NCI-H748 treated with DMSO at 0.1 percent for 48 hours (cell line): ENCODE results near the gene CAP2.

ENCODE experiments used
- DNase-seq: peaks from one replicate; lab custom pipeline; 2025; lab: John Stamatoyannopoulos, UW

The CAP2 gene

GRCh38 chr6:17474289-17474688 lies 80.9 kb downstream of the CAP2 start:
- no peak for DNase-seq

- no peak for DNase-seq
Measured at GRCh38 chr6:17475606-17476244, 82.3 kb downstream of the CAP2 start.

GRCh38 chr6:17476511-17476910 lies 83.1 kb downstream of the CAP2 start:
- DNase-seq, result no peak

GRCh38 chr6:17477356-17477755 lies 84.0 kb downstream of the CAP2 start:
- no peak for DNase-seq

GRCh38 chr6:17478223-17478907 lies 85.0 kb downstream of the CAP2 start:
- DNase-seq, result no peak

GRCh38 chr6:17478946-17479345 lies 85.6 kb downstream of the CAP2 start:
- DNase-seq, result no peak

- no peak for DNase-seq
Measured at GRCh38 chr6:17480476-17480875, 87.1 kb downstream of the CAP2 start.

- no peak for DNase-seq
Measured at GRCh38 chr6:17482711-17483110, 89.3 kb downstream of the CAP2 start.

GRCh38 chr6:17483391-17484016 lies 90.1 kb downstream of the CAP2 start:
- no peak for DNase-seq

- peak; percentile 70 for DNase-seq
Measured at GRCh38 chr6:17484201-17484849, 90.9 kb downstream of the CAP2 start.

- no peak for DNase-seq
Measured at GRCh38 chr6:17485181-17485580, 91.8 kb downstream of the CAP2 start.

- no peak for DNase-seq
Measured at GRCh38 chr6:17485946-17486345, 92.6 kb downstream of the CAP2 start.

GRCh38 chr6:17486680-17487079 lies 93.3 kb downstream of the CAP2 start:
- DNase-seq, result no peak

GRCh38 chr6:17490724-17491123 lies 97.3 kb downstream of the CAP2 start:
- DNase-seq, result no peak

- DNase-seq, result no peak
Measured at GRCh38 chr6:17491416-17492142, 98.2 kb downstream of the CAP2 start.

- DNase-seq, result no peak
Measured at GRCh38 chr6:17492350-17492749, 99.0 kb downstream of the CAP2 start.

- no peak for DNase-seq
Measured at GRCh38 chr6:17493286-17493685, 99.9 kb downstream of the CAP2 start.

GRCh38 chr6:17494177-17494576 lies 100.8 kb downstream of the CAP2 start:
- DNase-seq, result no peak

GRCh38 chr6:17494919-17495318 lies 101.5 kb downstream of the CAP2 start:
- no peak for DNase-seq

- peak; percentile 69 for DNase-seq
Measured at GRCh38 chr6:17497535-17498095, 104.2 kb downstream of the CAP2 start.

- DNase-seq, result no peak
Measured at GRCh38 chr6:17501442-17501841, 108.0 kb downstream of the CAP2 start.
